ENCODE results near the gene BAD. TPM values are rescaled to one million over a fixed set of nuclear protein-coding genes. Genes with fewer than 3 reads are reported as not detected.
A peak's percentile ranks its signal among the peaks of the same experiment; 100 is the strongest.

The BAD gene
- total and polyA plus RNA-seq, 3 experiments from 2014 or later: 40.4 to 56.5 (median 40.9) TPM

DNA sequence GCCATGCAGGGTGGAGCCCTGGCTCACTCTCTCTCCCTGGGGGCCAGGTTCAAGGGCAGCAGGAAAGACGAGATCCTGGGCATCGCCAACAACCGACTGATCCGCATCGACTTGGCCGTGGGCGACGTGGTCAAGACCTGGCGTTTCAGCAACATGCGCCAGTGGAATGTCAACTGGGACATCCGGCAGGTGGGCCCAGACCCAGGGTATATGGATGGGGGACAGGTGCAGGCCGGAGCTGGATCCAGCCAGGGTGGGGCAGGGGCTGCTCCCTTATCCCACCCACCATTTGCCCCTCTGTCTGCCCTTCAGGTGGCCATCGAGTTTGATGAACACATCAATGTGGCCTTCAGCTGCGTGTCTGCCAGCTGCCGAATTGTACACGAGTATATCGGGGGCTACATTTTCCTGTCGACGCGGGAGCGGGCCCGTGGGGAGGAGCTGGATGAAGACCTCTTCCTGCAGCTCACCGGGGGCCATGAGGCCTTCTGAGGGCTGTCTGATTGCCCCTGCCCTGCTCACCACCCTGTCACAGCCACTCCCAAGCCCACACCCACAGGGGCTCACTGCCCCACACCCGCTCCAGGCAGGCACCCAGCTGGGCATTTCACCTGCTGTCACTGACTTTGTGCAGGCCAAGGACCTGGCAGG is 61.3 kb downstream of the BAD start:
- peak overlapping the region in 1 of 8 donors; percentile 85 for H3K27ac Mint-ChIP-seq

DNA sequence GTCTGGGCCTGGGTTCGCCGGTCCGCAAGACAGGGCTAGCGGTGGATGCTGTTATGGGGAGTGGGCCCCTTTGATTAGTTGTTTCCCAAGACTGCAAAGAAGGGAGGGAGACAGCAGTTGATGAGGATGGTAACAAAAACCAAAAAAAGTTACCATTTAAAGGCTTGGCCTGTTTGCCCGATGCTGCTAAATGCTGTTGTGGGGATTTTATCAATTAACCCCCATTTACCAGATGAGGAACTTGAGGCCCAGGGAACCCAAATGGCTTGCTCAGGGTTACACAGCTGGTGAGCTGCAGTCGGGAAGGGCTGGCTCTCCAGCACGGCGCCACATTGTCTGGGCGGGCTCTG is 61.8 kb downstream of the BAD start:
- no peak overlapping the region for H3K4me3 ChIP-seq (ENCODE audit: low read length)
- H3K9me3 ChIP-seq (ENCODE audit: low read length): no peaks in the 10 kb centered on the region
- DNase-seq: no peak
- peaks cover 34% of the 10 kb centered on the region for H3K36me3 ChIP-seq (ENCODE audit: insufficient read depth, low read length)
- ChIA-PET CTCF (interaction anchor here (12.0 kb wide), 1 partner anchor 16 kb away, joined by 143 read pairs; the partner anchor contains the start of gene FERMT3), POLR2A (interaction anchor here (0.6 to 6.2 kb wide), 2 partner anchors 9 to 17 kb away, joined by 3 to 69 read pairs; partner anchors contain the start of gene FERMT3)
- H3K4me1 ChIP-seq (ENCODE audit: insufficient read depth, low read length): peaks cover 20% of the 10 kb centered on the region
- H3K4me3 Mint-ChIP-seq: no peak overlapping the region
- no peaks in the 10 kb centered on the region for H3K27me3 ChIP-seq (ENCODE audit: insufficient read depth, low read length, poor library complexity, severe bottlenecking)
- H3K27ac ChIP-seq (ENCODE audit: low read depth, low read length): no peak overlapping the region
- H3K27me3 Mint-ChIP-seq: no peaks in the 10 kb centered on the region
- peaks cover 0 to 49% (median 2%) of the 10 kb centered on the region in 3 donors for H3K36me3 Mint-ChIP-seq
- H3K4me1 Mint-ChIP-seq: peaks cover 11 to 34% (median 18%) of the 10 kb centered on the region in 3 donors
- H3K9me3 Mint-ChIP-seq: no peaks in the 10 kb centered on the region
- H3K27ac Mint-ChIP-seq: peak overlapping the region in 1 of 8 donors; percentile 33

More for the DNA sequence above, 61.3 kb downstream of the BAD start:
- Mint-ChIP-seq H3K9me3 (no peaks in the 10 kb centered on the region), H3K4me3 (peak overlapping the region in 1 of 7 donors; percentile 44), H3K27me3 (no peaks in the 10 kb centered on the region), H3K36me3 (peaks cover 0 to 47% (median 0%) of the 10 kb centered on the region in 3 donors), H3K4me1 (peaks cover 15 to 36% (median 18%) of the 10 kb centered on the region in 3 donors)
- H3K27ac ChIP-seq (ENCODE audit: low read depth, low read length): no peak overlapping the region
- no peak overlapping the region for H3K4me3 ChIP-seq (ENCODE audit: low read length)
- peaks cover 20% of the 10 kb centered on the region for H3K4me1 ChIP-seq (ENCODE audit: insufficient read depth, low read length)
- no peak for DNase-seq
- no peaks in the 10 kb centered on the region for H3K27me3 ChIP-seq (ENCODE audit: insufficient read depth, low read length, poor library complexity, severe bottlenecking)
- ChIA-PET CTCF (interaction anchor here (1.0 to 12.0 kb wide), 6 partner anchors 12 to 108 kb away, joined by 3 to 143 read pairs (median 6); partner anchors contain the start of genes FERMT3 and STIP1), POLR2A (interaction anchor here (0.6 to 6.2 kb wide), 7 partner anchors 10 to 62 kb away, joined by 3 to 69 read pairs (median 3); partner anchors contain the start of genes FERMT3, GPR137, PPP1R14B and STIP1)
- H3K36me3 ChIP-seq (ENCODE audit: insufficient read depth, low read length): peaks cover 34% of the 10 kb centered on the region
- no peaks in the 10 kb centered on the region for H3K9me3 ChIP-seq (ENCODE audit: low read length)

DNA sequence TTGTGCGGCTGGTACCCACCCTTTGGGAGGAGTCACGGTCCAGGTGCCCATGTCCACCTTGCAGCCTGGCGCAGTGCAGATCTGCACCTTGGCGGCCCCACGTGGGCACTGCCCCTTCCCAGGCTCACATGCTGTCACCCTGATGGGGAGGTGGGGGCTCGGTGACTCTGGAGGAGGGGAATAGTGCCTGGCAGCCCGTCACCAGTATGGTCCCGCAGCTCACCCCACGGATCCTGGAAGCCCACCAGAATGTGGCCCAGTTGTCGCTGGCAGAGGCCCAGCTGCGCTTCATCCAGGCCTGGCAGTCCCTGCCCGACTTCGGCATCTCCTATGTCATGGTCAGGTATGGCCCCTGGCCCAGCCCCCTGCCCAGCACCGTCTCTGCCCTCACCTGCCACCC is 63.7 kb downstream of the BAD start:
- Histone ChIP-seq H3K27me3 (ENCODE audit: insufficient read depth, low read length, poor library complexity, severe bottlenecking) (no peaks in the 10 kb centered on the region), H3K36me3 (ENCODE audit: insufficient read depth, low read length) (peaks cover 34% of the 10 kb centered on the region), H3K4me1 (ENCODE audit: insufficient read depth, low read length) (peaks cover 9% of the 10 kb centered on the region), H3K27ac (ENCODE audit: low read depth, low read length) (no peak overlapping the region), H3K9me3 (ENCODE audit: low read length) (no peaks in the 10 kb centered on the region), H3K4me3 (ENCODE audit: low read length) (no peak overlapping the region)
- POLR2A ChIA-PET: no interaction called here
- Mint-ChIP-seq H3K27ac (peak overlapping the region in 1 of 8 donors; percentile 52), H3K36me3 (peaks cover 0 to 52% (median 2%) of the 10 kb centered on the region in 3 donors), H3K9me3 (no peaks in the 10 kb centered on the region), H3K4me1 (peaks cover 0 to 23% (median 10%) of the 10 kb centered on the region in 3 donors), H3K27me3 (no peaks in the 10 kb centered on the region), H3K4me3 (no peak overlapping the region)
- DNase-seq: no peak
- CTCF ChIA-PET: interaction anchor here (1.6 to 12.0 kb wide), 2 partner anchors 15 to 80 kb away, joined by 3 to 143 read pairs; partner anchors contain the start of genes CATSPERZ and FERMT3

DNA sequence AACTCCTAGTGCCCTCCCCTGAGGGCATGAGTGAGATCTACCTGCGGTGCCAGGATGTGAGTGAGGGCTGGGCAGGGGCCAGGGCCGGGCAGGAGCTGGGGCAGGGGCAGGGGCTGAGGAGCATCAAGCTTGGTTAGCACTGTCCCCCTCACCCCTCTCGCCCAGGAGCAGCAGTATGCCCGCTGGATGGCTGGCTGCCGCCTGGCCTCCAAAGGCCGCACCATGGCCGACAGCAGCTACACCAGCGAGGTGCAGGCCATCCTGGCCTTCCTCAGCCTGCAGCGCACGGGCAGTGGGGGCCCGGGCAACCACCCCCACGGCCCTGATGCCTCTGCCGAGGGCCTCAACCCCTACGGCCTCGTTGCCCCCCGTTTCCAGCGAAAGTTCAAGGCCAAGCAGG is 64.2 kb downstream of the BAD start:
- POLR2A ChIA-PET: no interaction called here
- peak overlapping the region in 1 of 8 donors; percentile 22 for H3K27ac Mint-ChIP-seq
- Histone ChIP-seq H3K4me3 (ENCODE audit: low read length) (no peak overlapping the region), H3K4me1 (ENCODE audit: insufficient read depth, low read length) (peaks cover 4% of the 10 kb centered on the region), H3K27me3 (ENCODE audit: insufficient read depth, low read length, poor library complexity, severe bottlenecking) (no peaks in the 10 kb centered on the region), H3K36me3 (ENCODE audit: insufficient read depth, low read length) (peaks cover 34% of the 10 kb centered on the region), H3K9me3 (ENCODE audit: low read length) (no peaks in the 10 kb centered on the region), H3K27ac (ENCODE audit: low read depth, low read length) (no peak overlapping the region)
- CTCF ChIA-PET: interaction anchor here (0.5 to 12.0 kb wide), 2 partner anchors 14 to 1602 kb away, joined by 5 to 143 read pairs; partner anchors contain the start of gene FERMT3
- H3K9me3 Mint-ChIP-seq: no peaks in the 10 kb centered on the region
- H3K4me3 Mint-ChIP-seq: no peak overlapping the region
- DNase-seq: no peak
- peaks cover under 1 to 54% (median 2%) of the 10 kb centered on the region in 3 donors for H3K36me3 Mint-ChIP-seq
- H3K4me1 Mint-ChIP-seq: peaks cover under 1 to 18% (median 8%) of the 10 kb centered on the region in 3 donors
- H3K27me3 Mint-ChIP-seq: no peaks in the 10 kb centered on the region

Other genes starting within 250 kb of the BAD start
- not detected for gene FLRT1, start 248.7 kb downstream of the BAD start, total RNA-seq
- gene FLRT1, start 248.7 kb downstream of the BAD start, polyA plus RNA-seq: not detected
- 10 to 100 TPM; 19.6 to 25.5 TPM for gene MACROD1, start 118.6 kb downstream of the BAD start, total RNA-seq
- gene MACROD1, start 118.6 kb downstream of the BAD start, polyA plus RNA-seq: 9.2 TPM
- 100 to 1,000 TPM; 457 to 461 TPM for gene STIP1, start 98.5 kb downstream of the BAD start, total RNA-seq
- 108 TPM for gene STIP1, start 98.5 kb downstream of the BAD start, polyA plus RNA-seq
- 100 to 1,000 TPM; 205 to 213 TPM for gene FERMT3, start 77.9 kb downstream of the BAD start, total RNA-seq
- 206 TPM for gene FERMT3, start 77.9 kb downstream of the BAD start, polyA plus RNA-seq
- gene TRPT1, start 58.5 kb downstream of the BAD start, total RNA-seq: 10 to 100 TPM; 28.3 to 31.5 TPM
- 47.6 TPM for gene TRPT1, start 58.5 kb downstream of the BAD start, polyA plus RNA-seq
- gene NUDT22, start 58.4 kb downstream of the BAD start, total RNA-seq: 10 to 100 TPM; 75.3 to 78.6 TPM
- gene NUDT22, start 58.4 kb downstream of the BAD start, polyA plus RNA-seq: 51.6 TPM
- gene DNAJC4, start 54.1 kb downstream of the BAD start, total RNA-seq: 10 to 100 TPM; 25.5 to 26.4 TPM
- 28.7 TPM for gene DNAJC4, start 54.1 kb downstream of the BAD start, polyA plus RNA-seq
- 10 to 100 TPM; 71.9 to 77.0 TPM for gene VEGFB, start 50.1 kb downstream of the BAD start, total RNA-seq
- gene VEGFB, start 50.1 kb downstream of the BAD start, polyA plus RNA-seq: 19.0 TPM
- 10 to 100 TPM; 27.9 to 28.4 TPM for gene FKBP2, start 43.6 kb downstream of the BAD start, total RNA-seq
- 124 TPM for gene FKBP2, start 43.6 kb downstream of the BAD start, polyA plus RNA-seq
- 100 to 1,000 TPM; 365 to 381 TPM for gene PPP1R14B, start 37.7 kb downstream of the BAD start, total RNA-seq
- 57.3 TPM for gene PPP1R14B, start 37.7 kb downstream of the BAD start, polyA plus RNA-seq
- gene PLCB3, start 33.1 kb downstream of the BAD start, total RNA-seq: 10 to 100 TPM; 12.5 to 13.6 TPM
- 0.47 TPM for gene PLCB3, start 33.1 kb downstream of the BAD start, polyA plus RNA-seq
- 10 to 100 TPM; 64.2 to 65.0 TPM for gene GPR137, start 1.2 kb upstream of the BAD start, total RNA-seq
- 9.1 TPM for gene GPR137, start 1.2 kb upstream of the BAD start, polyA plus RNA-seq
- gene KCNK4, start 6.6 kb upstream of the BAD start, total RNA-seq: not detected
- not detected for gene KCNK4, start 6.6 kb upstream of the BAD start, polyA plus RNA-seq
- not detected for gene CATSPERZ, start 15.7 kb upstream of the BAD start, total RNA-seq
- not detected for gene CATSPERZ, start 15.7 kb upstream of the BAD start, polyA plus RNA-seq
- gene ESRRA, start 20.9 kb upstream of the BAD start, total RNA-seq: 10 to 100 TPM; 52.2 to 54.3 TPM
- gene ESRRA, start 20.9 kb upstream of the BAD start, polyA plus RNA-seq: 11.9 TPM
- 100 to 1,000 TPM; 327 to 332 TPM for gene TRMT112, start 32.9 kb upstream of the BAD start, total RNA-seq
- gene TRMT112, start 32.9 kb upstream of the BAD start, polyA plus RNA-seq: 467 TPM
- gene PRDX5, start 33.5 kb upstream of the BAD start, total RNA-seq: 100 to 1,000 TPM; 114 to 126 TPM
- gene PRDX5, start 33.5 kb upstream of the BAD start, polyA plus RNA-seq: 170 TPM
- 100 to 1,000 TPM; 101 to 105 TPM for gene CCDC88B, start 55.5 kb upstream of the BAD start, total RNA-seq
- gene CCDC88B, start 55.5 kb upstream of the BAD start, polyA plus RNA-seq: 45.6 TPM
- 10 to 100 TPM; 38.0 to 39.0 TPM for gene RPS6KA4, start 74.5 kb upstream of the BAD start, total RNA-seq
- gene RPS6KA4, start 74.5 kb upstream of the BAD start, polyA plus RNA-seq: 15.9 TPM